NCI-H526 treated with DMSO at 0.1 percent for 48 hours (cell line): ENCODE data around the gene ETS1.
"Not testable (repeated sequence)": the region's sequence is repeated elsewhere in the genome, so short reads cannot be mapped to it uniquely, and the experiment has no call there.

Experiments
- DNase-seq: peaks from one replicate; lab custom pipeline; 2025; lab: John Stamatoyannopoulos, UW

Gene ETS1

DNA sequence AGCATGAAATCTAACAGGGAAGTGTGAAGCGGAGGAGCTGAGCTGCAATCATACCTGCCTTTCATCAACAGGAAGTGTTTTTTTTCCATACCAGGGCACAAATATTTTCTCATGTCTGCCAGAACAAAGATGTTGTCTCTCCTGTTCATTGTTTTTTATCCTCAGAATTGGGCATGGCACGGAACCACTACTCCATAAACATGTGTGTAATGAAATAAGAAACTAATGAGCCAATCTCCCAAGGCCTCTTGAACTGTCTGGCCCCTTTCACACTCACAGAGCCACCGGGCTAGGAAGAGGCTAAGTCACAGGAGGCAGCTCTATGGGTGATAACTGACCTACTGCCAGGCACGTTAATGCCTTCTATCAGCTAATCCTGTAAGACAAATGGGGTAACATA lies 124.4 kb downstream of the ETS1 start:
- no peak for DNase-seq

GRCh38 chr11:128462189-128462588 lies 125.2 kb downstream of the ETS1 start:
- no peak for DNase-seq

DNA sequence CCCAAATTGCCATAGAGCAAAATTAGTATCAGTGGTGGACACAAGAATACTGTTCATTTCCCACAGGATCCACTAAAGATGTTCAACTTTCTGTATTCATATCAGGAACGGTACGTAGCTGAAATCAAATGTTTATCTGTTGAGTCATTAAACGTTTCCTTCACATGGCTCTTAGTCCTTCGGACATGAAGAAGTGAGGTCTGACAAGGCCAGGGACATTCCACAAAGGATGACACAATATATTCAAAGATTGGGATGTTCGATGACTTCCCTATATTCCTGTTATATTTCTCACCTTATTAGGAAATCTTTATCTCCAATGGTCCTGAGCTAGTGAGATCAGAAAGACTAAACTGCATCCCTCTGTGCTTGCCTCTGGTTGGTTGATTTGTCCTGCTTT lies 129.0 kb downstream of the ETS1 start:
- no peak for DNase-seq

GRCh38 chr11:128457874-128458273 lies 129.5 kb downstream of the ETS1 start:
- no peak for DNase-seq

GRCh38 chr11:128456566-128457268 lies 130.6 kb downstream of the ETS1 start:
- DNase-seq: no peak

GRCh38 chr11:128455766-128456165 lies 131.6 kb downstream of the ETS1 start:
- no peak for DNase-seq

- peak; percentile 30 for DNase-seq
Measured at GRCh38 chr11:128453444-128454336, 133.7 kb downstream of the ETS1 start.

GRCh38 chr11:128451652-128452470 lies 135.5 kb downstream of the ETS1 start:
- no peak for DNase-seq

- DNase-seq: no peak
Measured at GRCh38 chr11:128450882-128451651, 136.3 kb downstream of the ETS1 start.

- DNase-seq: not testable (repeated sequence)
Measured at GRCh38 chr11:128450425-128450824, 136.9 kb downstream of the ETS1 start.

DNA sequence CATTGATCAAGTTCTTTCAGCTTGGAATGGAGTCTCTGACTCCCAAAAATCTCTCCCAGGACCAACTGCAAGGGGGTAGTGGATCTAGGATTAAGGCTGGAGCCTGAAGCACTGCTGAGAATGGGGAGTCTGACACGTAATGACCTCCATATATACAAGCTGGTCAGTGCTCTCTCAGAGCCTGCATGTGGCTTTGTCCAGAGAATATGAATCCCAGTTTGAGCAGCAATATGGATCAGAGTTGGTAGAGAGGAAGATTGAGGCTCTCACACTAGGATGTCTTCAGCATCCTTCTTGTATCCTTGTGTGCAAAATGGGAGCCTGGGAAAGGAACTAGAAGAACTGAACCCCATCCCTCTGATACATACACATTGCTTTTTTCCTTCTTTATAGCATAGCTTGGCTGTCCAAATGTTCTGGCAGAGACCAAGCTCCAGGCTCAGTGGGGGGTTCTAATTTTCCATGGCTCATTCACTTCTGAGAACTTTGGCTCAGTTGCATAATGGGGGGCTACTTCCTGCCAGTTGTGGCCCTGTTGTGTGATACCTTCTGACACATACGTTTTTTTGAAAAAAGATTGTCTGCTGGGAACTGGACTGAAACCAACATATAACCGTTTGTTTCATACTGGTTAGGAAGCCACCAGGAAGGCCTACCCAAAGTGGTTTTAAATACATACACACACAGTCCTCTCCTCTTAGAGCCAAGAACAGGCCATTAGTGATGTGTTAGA lies 138.2 kb downstream of the ETS1 start:
- no peak for DNase-seq

DNA sequence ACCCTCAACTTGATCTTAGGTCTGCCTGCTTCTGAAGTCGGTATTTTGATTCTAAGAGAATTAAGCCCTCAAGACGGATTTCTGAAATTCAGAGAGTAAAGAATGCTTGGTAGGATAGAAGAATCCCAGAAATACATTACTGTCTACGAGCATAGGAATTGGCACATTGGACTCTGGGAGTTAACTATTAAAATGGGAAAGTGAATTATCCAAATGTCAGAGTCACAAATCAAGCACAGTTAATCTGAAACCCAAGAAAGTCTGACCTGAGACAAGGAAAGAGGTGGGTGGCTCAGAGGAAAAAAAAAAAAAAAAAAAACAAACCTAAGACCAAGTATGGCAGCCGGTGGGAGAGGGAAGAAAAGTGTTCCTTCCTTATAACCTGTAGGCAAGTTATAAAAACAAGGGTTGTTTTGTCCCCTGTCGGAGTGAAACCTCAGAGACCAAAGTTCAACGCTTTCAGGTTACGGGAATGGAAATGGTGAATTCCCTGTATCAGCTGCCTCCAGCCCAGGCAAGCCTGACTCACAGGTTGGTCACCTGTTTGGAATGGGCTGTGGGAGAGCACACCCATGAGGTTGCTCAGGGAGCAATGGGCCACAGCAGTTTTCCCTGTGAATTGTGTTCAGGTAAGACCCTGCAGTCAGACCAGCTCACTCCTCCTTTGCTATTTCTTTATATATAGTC lies 139.0 kb downstream of the ETS1 start:
- peak; percentile 78 for DNase-seq

DNA sequence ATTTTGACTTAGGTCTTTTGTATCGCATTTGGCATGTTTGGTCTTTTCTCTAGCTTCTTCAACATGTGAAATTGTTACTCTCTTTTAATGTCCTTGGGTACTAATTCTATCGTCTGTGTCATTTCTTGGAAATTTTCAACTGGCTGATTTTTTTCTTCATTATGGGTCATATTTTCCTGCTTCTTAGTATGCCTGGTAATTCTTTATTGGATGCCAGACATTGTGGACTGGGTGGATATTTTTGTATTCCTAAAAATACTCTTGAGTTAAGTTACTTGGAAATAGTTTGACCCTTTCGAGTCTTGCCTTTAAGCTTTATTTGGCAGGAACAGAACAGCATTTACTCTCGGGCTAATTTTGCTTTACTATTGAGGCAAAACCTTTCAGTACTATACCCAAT lies 140.1 kb downstream of the ETS1 start:
- no peak for DNase-seq

- not testable (repeated sequence) for DNase-seq
Measured at GRCh38 chr11:128445921-128446320, 141.4 kb downstream of the ETS1 start.

DNA sequence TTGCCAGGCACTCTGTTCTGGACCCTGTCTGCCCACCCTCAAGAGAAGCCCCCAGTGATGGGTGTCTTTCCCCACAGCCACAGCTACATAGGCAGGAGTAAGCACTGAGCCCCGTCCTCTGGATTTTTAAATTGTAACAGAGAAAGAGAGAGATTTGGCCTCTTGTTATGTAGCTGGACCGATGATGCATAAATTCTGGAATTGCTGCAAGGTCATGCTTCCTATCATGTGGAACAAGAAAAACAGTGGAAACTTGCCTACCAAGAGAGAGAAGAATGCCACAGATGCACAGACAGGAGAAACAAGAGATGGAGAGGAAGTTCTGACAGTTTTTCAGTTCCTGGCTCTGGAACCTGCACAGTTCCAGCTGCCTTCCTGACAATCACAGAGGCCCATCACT lies 150.2 kb downstream of the ETS1 start:
- peak; percentile 49 for DNase-seq

DNA sequence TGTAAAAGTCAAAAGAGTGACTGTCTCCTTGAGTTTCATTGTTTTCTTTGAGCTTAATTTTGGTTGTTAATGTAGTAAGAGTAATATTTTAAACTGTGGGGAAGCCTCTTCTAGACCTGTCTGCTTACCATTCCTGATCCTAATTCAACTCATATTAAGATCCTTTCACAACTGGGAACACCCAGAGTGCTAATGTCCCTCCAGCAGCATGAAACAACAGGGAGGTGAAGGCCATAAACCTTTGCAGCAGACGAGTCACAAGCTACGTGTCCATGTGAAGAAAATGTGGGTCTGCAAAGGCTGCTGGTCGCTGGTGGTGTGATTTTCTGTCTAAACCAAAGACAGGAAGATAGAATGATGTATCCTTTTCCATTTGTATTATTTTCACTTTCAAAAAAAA lies 152.5 kb downstream of the ETS1 start:
- no peak for DNase-seq

GRCh38 chr11:128434411-128434810 lies 152.9 kb downstream of the ETS1 start:
- DNase-seq: no peak

DNA sequence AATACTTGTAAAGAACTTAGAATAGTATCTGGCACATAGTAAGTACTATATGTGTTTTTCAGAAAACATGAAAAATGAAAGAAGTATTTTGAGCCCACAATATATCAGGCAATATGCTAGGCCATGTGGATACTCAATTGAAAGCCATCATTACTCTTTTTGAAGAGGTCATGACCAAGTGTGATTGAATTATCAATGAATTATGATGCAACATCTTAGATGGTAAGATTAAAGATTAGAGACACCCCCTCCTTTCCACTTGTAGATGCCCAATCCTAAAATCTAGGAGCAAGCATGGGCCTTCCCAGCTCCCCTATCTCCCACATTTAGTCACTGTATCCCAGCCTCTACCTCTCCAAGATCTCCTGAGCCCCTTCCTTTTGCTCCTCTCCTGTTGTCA lies 154.4 kb downstream of the ETS1 start:
- no peak for DNase-seq

DNA sequence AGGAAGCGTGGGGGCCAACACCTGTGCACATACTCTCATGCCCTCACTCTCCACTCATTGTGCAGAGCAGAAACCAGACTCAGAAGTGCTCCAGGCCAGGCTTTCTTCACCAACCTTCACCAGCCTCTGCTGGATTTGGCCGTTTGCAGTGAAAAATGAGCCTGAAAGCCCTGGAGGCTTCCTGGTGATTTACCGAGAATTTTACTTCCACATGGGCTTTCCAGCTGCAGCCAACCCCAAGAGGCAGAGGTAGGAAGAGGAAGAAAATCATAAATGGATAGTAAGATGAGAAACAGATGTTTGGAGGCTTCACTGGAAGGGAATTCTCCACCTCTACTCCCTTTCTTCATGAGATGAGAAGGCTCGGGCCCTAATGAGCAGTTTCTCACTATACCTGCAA lies 155.4 kb downstream of the ETS1 start:
- no peak for DNase-seq

DNA sequence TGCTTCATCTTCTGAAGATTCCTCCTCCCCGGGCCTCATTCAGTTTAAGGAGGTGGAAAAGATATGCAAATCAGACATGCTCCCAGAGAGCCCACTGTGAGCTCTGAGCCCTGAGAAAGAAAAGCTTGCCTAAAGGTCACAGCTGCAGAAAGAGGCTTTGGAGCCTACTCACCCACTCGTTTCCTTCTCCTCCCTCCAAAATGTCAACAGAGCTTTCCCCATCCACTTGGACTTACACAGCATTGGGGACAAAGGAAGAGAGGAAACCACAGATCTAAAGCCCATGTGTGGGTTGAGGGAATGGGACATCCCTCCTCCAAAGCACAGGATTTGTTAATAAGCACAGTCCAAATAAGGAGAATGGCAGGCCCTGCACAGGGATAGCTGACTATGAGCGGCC lies 158.4 kb downstream of the ETS1 start:
- DNase-seq: no peak
